Measurements from ENCODE around the gene TMEM69.
"Not testable (repeated sequence)": the region's sequence is repeated elsewhere in the genome, so short reads cannot be mapped to it uniquely, and the experiment has no call there.

Gene TMEM69

DNA sequence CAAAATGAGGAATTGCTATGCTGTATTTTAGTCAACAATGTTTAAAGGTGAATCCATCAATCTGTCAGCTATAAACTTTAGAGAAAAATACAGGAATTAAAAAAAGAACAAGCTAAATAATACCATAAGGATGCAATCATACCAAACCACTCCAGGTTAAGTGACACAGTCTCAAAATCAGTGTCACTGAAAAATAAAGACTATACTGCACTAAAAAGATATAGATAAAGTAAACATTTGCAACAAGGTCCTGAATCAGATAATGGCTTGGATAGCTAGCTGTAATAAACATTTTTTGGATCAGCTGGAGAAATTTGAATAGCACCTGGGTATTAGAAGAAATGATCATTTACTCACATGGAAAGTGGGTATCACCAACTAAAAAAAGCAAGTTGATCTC, 9.5 kb upstream of the TMEM69 start:
- no peak for DNase-seq

DNA sequence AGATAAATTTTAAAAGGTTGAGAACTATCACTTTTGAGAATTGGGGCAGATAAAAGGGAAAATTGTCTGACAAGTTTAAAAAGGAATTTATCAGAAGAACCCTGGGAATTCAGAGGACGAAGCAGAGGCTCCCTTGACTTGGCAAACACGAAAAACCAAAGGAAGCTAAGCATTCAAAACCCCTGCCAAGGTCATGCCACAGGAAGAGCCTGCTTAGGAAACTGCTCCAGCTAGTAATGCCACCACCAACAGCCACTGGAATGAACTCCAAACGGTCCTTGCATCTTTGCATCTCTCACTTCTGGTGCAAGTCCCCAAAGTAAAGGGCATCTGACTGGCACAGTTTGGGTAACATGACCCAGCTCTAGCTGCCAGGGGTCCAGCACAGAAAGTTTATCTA, 8.9 kb upstream of the TMEM69 start:
- DNase-seq = no peak

DNA sequence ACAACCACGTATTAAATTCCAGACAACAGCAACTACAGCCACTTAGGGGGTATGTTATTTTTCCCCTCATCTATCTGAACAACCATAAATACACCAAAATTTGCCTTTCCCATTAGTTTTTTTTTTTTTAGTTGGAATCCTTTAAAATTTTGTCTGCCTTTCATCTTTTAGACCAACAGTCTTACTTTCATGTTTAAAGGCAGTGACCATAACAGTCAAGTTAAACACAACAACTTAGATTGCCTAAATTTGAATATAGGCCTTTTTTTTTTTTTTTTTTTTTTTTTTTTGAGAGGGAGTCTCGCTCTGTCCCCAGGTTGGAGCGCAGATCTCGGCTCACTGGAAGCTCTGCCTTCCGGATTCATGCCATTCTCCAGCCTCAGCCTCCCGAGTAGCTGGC, 5.0 kb upstream of the TMEM69 start:
- DNase-seq = no peak

DNA sequence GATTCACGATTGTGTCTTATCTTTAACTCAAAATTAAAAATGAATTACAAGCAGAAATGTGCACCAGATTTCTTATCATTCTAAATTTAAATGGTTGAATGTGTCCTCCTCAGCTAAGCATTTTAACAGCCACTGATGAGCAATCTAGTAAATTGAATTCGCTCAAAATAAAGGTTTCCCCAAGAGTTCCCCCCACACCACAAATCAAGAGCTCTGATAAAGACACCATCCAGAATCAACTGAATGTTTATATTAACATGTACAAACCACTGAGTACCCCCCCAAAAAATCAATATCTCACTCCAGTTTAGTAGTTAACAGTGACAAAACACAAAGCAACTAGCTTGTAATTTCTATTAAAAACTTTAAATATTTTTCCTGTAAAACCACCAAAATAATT, 3.6 kb upstream of the TMEM69 start:
- no peak for DNase-seq

DNA sequence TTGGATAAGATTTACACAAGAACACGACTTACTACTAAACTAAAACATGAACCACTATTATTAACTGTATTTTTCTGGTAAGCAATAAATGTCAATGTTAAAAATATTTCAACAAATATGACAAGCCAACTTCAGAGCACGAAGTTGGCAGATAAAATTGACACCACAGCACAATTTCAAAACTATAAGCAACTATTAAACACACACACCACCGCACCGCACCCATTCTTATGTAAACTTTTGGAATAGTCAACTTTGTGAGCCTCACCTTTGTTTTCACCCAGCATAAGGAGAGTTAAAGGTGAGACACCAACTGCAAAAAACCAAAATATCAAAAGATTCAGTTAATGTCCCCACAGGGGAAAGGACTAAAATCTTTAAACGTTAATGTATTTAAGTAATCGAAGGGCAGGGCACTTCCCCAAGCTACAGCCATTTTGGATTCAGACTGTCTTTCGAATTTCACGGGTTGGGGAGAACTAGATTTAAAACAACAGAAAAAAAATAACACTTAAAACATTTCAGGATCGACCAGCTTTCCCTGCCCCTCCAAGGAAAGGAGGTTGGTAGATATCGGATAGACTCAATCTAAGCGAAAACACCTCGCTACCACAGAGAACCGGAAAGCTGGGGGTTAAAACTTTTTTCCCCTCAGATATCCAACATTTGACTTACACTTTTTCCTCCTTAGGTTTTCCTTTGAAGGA, 2.5 kb upstream of the TMEM69 start:
- DNase-seq = no peak

DNA sequence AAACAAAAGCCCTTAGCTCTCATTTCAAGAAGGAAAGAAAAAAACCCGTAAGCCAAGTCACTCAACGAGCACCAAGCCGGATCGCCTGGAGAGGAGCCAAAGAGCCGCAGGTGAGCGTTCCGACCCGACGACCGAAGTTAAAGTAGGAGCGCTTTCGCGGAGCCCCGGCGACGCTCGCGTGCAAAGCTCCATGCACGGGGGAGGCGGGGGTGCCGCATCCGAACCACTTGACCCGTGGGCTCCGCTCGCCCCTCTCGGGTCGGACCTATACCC, 2.0 kb upstream of the TMEM69 start:
- DNase-seq = peak; percentile 6

DNA sequence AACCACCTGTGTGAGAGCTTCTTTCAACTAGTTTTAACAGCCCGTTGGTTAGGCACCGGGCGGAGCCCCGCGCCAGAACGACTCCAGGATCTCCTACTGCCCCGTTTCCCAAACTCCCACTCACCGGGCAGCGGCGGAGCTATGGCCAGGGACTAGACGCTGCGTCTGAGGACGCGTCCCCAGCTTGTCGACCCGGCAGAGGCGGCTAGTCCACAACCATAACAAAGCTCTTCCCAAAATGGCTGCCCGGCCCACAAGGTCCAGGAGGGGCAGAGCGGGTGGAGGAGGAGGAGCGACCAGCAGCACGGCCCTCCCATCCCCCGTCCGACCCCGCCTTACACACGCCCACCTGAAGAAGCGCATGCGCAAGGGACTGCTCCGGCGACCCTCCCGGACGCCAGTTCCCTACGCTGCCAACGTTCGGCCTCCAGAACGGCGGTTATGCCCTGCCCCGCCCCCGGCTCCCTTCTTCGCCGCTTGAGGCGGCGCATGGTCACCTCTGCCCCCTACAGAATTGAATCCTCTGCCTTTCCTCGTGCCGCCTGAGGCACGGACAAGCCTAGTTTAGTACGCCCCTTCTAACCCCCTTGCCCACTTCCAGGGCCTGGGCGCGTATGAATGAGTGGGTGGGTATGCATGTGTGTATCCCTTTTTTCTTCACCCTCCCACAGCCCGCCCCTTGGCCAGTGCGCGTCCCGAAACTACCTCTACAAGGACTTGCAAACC, 1.5 kb upstream of the TMEM69 start, which contains the start of gene GPBP1L1:
TSS of gene GPBP1L1 (minus strand) at position 246 of the 726 bp plus-strand sequence. CDS start 27,446 bp downstream, outside the sequence.
- DNase-seq = peak; percentile 72

DNA sequence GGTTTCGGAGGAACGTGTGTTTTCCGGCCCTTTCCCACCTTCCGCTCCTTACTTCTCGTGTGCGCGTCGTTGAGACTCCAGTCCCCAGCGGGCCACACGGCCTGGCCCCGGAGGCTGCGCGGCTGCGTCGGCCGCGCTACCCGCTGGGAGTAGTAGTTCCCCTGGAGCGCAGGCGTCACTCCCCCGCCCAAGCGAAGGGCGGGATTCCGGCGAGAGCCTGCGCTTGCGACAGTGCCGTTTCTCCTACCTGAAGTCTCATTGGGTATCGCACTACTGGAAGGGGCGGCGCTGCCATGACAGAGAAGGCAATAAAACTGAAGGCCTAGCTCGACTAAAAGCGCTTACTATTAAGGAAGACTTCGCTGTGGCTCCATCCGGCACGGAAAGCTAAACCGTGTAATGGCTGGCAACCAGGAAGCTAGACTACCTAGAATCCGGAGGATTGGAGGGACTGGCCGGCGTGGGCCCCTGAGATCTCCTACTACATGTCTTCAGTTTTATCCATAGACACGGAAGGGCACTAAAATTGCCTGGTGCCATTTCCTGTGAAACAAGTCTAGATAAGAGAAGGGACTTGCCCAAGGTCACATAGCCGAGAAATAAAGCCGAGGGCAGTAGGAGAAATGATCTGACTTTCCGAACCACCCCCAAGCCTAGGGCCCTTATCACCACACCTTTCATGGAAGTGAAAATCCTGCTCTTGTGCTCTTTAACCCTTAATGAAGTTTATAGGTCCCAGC, 797 bp upstream of the TMEM69 start:
- DNase-seq = peak; percentile 89

DNA sequence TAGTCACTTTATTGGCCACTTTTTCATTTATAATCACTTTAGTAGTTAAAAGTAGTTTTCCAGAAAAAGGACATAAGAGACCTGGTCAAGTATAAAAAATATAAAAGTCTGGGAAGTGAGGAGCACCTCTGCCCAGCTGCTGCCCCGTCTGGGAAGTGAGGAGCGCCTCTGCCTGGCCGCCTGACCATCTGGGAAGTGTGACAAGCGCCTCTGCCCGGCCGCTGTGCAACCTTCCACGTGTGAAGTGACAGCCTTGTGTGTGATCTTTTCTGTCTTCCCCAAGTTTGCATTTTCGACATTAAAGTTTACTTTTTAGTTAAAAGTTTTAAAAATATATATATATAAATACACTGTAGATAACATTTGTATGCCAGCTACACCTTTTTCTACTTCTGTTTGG, 5.8 kb downstream of the TMEM69 start:
- not testable (repeated sequence) for DNase-seq

DNA sequence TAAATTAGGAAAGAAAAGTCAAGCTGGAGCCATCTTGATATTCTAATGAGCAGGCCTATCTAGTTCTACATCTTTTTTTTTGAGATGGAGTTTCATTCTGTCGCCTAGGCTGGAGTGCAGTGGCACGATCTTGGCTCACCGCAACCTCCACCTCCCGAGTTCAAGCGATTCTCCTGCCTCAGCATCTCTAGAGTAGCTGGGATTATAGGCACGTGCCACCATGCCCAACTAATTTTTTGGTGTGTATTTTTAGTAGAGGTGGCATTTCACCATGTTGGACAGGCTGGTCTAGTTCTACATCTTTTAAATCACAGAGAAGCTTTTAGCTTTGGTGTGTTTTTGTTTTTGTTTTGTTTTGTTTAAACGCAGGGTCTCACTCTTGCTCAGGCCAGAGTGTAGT, 6.8 kb downstream of the TMEM69 start:
- no peak for DNase-seq

DNA sequence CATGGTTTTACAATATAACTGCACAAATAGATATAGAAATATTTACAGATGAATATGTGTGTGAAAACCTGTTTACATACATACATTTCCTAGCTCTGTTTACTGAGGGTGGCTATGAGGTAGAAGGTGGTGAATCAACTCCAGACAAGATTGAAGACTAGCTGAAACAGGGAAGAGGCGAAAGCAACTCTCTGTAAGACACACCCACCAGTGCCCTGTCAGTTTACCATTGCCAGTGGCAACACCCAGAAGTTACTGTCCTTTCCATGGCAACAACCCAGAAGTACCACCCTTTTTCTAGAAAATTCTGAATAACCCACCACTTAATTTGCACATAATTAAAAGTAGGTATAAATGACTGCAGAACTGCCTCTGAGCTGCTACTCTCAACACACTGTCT, 16.7 kb downstream of the TMEM69 start:
- DNase-seq = no peak

DNA sequence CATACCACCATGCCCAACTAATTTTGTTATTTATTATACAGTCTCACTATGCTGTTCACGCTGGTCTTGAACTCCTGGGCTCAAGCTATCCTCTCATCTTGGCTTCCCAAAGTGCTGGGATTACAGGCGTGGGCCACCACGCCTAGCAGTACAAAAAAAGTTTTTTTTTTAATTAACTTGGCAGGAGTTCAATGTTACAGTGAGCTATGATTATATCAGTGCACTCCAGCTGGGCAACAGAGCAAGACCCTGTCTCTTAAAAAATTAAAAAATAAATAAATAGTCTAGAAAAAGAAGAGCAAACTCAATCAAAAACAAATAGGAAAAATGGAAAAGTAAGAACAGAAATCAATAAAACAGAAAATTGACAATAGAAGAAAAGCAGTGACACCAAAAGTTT, 25.7 kb downstream of the TMEM69 start:
- no peak for DNase-seq

DNA sequence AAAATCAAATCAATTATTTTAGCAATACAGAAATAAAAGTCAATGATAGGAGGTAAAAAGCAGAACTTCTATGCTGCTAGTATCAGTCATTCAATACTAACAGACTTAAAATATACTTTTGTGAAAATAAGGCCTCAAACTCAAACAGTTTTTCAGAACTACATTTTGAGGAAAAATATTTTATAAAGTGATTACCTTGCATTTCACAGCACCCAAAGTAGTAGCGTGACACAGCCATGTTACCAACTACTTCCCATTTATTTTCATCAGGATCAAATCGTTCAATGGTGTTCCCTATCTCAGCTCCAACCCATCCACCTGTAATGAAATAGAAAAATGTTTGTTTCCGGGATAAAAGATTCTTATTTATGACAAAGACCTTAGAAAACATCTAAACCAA, 28.7 kb downstream of the TMEM69 start:
- no peak for DNase-seq

DNA sequence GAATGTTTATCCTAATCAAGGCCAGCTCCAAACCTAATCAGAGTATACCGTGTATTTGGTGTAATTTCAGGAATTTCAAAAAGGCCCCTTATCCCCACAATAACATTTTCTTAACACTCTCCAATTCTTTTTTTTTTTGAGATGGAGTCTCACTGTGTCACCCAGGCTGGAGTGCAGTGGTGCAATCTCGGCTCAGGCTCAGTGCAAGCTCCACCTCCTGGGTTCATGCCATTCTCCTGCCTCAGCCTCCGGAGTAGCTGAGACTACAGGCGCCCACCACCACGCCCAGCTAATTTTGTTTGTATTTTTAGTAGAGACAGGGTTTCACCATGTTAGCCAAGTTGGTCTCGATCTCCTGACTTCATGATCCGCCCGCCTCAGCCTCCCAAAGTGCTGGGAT, 29.4 kb downstream of the TMEM69 start:
- DNase-seq = not testable (repeated sequence)

DNA sequence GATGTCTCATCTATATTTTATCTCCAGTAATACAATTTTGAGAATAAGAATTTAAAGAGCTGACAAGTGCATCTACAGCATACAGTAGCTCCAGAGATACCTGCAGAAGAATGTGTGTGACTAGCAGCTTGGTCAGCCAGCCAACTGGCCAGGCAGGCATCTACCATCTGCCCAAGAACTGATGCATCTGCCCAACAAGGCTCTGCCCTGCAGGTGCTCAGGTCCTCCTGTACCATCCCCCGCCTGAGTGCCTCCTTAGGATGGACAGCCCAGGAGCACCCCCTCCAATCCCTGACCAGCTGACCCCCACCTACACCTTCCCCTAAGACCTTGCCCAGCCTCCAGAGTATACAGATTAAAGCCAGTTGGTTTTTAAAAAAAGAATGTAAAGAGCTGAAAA, 30.3 kb downstream of the TMEM69 start:
- DNase-seq = no peak

DNA sequence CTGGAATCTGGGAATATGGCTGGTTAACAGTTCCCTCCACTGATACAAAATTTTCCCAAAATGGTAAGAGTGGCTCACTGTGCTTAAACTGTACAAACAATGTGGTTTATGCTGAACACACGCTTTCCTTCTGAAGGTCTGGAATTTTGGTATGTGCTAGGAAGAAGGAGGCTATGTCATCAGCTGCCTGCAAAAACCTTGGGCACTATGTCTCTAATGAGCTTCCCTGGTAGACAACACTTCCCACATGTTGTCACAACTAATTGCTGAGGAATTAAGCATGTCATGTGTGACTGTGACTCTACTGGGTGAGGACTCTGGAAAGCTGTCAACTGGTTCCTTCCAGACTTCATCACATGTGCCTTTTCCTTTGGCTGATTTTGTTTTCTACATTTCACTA, 33.2 kb downstream of the TMEM69 start:
- DNase-seq = no peak

DNA sequence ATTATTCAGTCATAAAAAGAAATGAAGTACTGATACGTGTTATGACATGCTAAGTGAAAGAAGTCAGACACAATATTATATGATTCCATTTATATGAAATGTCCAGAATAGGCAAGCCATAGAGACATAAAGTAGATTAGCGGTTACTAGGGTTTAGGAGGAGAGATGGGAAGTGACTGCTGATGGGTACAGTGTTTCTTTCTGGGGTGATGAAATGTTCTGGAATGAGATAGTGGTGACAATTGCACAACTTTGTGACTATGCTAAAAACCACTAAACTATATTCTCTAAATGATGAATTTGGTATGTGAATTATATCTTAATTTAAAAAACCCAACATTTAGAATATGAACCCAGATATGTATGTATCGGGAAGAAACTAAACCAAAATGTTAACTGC, 34.8 kb downstream of the TMEM69 start:
- DNase-seq = no peak

DNA sequence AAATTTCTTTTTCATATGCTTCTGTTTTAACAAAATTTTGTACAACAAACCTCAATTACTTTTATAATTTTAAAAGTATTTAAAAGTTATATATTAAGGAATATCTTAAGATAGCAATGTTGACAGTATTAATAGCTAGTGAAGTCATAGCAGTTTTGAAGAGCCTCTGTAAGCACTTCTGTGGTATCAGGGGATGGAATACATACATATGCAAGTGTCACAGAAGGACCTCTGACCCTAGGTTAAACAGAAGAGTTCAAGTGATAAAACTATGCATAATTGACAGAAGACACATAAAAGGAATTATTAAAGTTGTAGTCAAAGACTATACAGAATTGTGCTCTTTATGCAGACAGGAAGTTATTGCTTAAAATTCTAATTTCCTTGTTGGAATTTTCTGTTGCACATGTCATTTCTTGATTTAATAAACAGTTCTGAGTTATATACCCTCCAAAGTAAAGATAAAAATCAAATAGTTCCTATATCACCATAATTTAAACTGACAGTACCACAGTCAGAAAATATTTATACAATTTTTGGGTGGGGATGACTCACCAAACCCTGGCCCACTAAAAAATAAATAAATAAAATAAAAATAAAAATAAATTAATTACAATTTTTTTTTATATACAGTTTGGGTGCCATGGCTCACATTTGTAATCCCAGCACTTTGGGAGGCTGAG, 35.4 kb downstream of the TMEM69 start:
- DNase-seq = no peak

DNA sequence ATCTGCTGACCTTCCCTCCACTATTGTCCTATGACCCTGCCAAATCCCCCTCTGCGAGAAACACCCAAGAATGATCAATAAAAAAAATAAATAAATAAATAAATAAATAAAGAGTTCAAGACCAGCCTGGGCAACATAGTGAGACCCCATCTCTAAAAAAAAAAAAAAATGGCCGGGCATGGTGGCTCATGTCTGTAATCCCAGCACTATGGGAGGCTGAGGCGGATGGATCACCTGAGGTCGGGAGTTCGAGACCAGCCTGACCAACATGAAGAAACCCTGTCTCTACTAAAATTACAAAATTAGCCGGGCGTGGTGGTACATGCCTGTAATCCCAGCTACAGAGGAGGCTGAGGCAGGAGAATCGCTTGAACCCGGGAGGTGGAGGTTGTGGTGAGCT, 38.0 kb downstream of the TMEM69 start:
- DNase-seq = not testable (repeated sequence)

DNA sequence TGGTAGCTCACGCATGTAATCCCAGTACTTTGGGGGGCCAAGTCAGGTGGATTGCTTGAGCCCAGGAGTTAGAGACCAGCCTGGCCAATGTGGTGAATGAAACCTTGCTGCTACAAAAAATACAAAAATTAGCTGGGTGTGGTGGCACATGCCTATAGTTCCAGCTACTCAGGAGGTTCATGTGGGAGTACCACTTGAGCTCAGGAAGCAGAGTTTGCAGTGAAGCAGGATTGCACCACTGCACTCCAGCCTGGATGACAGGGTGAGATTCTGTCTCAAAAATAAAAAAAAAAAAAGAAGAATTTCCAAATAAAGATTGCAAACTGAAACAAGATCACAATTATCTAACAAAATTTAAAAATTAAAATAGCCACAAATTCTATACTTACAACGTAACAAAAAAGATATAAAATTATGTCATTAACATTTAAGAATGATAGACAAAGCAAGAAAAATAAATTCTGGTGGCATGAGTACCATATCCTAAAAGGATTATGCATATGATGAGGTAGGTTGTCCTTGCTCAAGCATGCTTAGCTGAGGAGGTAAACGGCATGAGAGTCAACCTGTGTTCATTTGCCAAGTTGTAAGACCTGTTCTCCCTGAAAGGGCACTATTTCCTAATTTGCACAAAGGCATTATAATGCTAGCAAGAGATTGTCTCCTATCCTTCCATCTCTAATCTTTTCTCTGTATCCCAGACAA, 42.2 kb downstream of the TMEM69 start:
- DNase-seq = no peak

DNA sequence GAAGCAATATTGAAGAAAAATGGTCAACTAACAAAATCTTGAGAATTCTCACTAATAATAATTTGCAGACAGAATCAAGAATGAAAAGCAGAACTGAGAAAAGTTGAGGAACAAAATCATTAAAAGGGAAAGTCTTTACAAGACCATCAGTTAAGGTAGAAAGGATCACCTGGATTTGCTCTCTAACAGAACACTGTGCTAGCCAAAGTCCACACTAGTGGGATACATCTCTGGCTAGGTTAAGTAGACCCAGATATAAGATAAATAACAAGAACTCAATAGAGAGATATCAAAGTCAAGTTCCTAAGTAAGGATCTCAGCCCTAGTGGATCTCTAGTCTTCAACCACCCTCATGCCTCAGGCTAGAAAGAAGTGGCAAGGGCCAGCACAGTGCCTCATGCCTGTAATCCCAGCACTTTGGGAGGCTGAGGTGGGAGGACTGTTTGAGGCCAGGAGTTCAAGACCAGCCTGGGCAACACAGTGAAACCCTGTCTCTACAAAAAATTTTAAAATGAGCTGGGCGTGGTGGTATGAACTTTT, 42.9 kb downstream of the TMEM69 start:
- DNase-seq = no peak

DNA sequence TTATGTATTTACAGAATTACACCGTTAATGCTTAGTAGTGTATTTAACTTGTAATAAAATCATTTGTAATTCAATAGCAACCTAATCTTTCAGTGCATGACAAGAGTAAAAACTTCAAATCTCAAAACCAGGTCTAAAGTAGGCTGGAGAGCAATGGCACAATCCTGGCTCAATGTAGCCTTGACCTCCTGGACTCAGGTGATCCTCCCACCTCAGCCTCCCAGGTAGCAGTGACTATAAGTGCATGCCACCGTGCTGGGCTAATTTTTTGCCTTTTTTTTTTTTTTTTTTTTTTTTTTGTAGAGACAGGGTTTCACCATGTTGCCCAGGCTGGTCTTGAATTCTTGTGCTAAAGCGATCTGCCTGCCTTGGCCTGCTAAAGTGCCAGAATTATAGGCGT, 51.2 kb downstream of the TMEM69 start:
- no peak for DNase-seq

All from NCI-H187 treated with DMSO at 0.1 percent for 48 hours (cell line).